Liver (tissue), 9 donors: ENCODE data around the gene BLOC1S2. TPM values are rescaled to one million over a fixed set of nuclear protein-coding genes. Genes with fewer than 3 reads are reported as not detected.

Experiments
- DNase-seq: peaks from one replicate; pipeline ENCODE4 v3.0.0-alpha.2; 2017; ENCODE audit warnings: low spot score
- H3K27ac ChIP-seq, 2 donors: one replicate each; pipeline ENCODE4 v1.7.0; 2013; ENCODE audit warnings: inconsistent platforms in 2 of 2, low read length in 2 of 2, control low read depth in 1 of 2, low read depth in 1 of 2, mild to moderate bottlenecking in 1 of 2
- H3K27me3 ChIP-seq, 4 donors: one replicate each; pipeline versions ENCODE4 v1.6.1 to v1.7.0; 2013; ENCODE audit warnings: low read length in 3 of 4, inconsistent platforms in 1 of 4, mild to moderate bottlenecking in 1 of 4, moderate library complexity in 1 of 4; ENCODE audit not compliant: control insufficient read depth in 4 of 4, insufficient read depth in 4 of 4
- H3K36me3 ChIP-seq, 4 donors: one replicate each; pipeline versions ENCODE4 v1.6.1 to v1.7.0; 2013; ENCODE audit warnings: low read length in 3 of 4, mild to moderate bottlenecking in 3 of 4, low read depth in 1 of 4, moderate library complexity in 1 of 4; ENCODE audit not compliant: control insufficient read depth in 4 of 4, insufficient read depth in 3 of 4
- H3K4me1 ChIP-seq, 4 donors: one replicate each; pipeline versions ENCODE4 v1.6.1 to v1.7.0; 2013; ENCODE audit warnings: low read length in 3 of 4, mild to moderate bottlenecking in 3 of 4, moderate library complexity in 1 of 4; ENCODE audit not compliant: control insufficient read depth in 4 of 4, insufficient read depth in 4 of 4
- H3K4me3 ChIP-seq, 3 donors: one replicate each; pipeline versions ENCODE4 v1.6.1 to v1.7.0; 2013; ENCODE audit warnings: low read length in 3 of 3, control low read depth in 1 of 3, low read depth in 1 of 3, mild to moderate bottlenecking in 1 of 3
- H3K9ac ChIP-seq, 2 donors: one replicate each; pipeline ENCODE4 v1.7.0; 2013; ENCODE audit warnings: low read length in 2 of 2, mild to moderate bottlenecking in 2 of 2, moderate library complexity in 2 of 2, control low read depth in 1 of 2, low read depth in 1 of 2
- H3K9me3 ChIP-seq, 4 donors: one replicate each; pipeline versions ENCODE4 v1.6.1 to v1.7.0; 2013; ENCODE audit warnings: low read length in 3 of 4; ENCODE audit not compliant: control insufficient read depth in 4 of 4
- ATF3 ChIP-seq: IDR thresholded peaks from 2 replicates; pipeline ENCODE4 v1.6.1; 2016; ENCODE audit warnings: antibody characterized with exemption
- CTCF ChIP-seq: fragments of 150-350 bp; IDR thresholded peaks from 2 replicates; pipeline ENCODE4 v1.5.1; 2017; ENCODE audit warnings: improper control_type of control experiment, low read depth, low read length; ENCODE audit not compliant: missing input control
- FOXA1 ChIP-seq: IDR thresholded peaks from 2 replicates; pipeline ENCODE4 v1.6.1; 2016; ENCODE audit warnings: antibody characterized with exemption
- FOXA2 ChIP-seq: IDR thresholded peaks from 2 replicates; pipeline ENCODE4 v1.6.1; 2016; ENCODE audit warnings: antibody characterized with exemption
- HNF4A ChIP-seq, 2 donors: conservative IDR thresholded peaks; 2 replicates each; pipeline ENCODE4 v1.6.1; 2016; ENCODE audit warnings: antibody characterized with exemption in 2 of 2, mild to moderate bottlenecking in 2 of 2
- HNF4G ChIP-seq: IDR thresholded peaks from 2 replicates; pipeline ENCODE4 v1.6.1; 2016; ENCODE audit warnings: antibody characterized with exemption
- JUND ChIP-seq, 2 donors: IDR thresholded peaks; 2 replicates each; pipeline ENCODE4 v1.6.1; 2016; ENCODE audit warnings: antibody characterized with exemption in 2 of 2
- NR2F2 ChIP-seq: IDR thresholded peaks from 2 replicates; pipeline ENCODE4 v1.6.1; 2016; ENCODE audit warnings: antibody characterized with exemption
- RAD21 ChIP-seq, 2 donors: IDR thresholded peaks; 2 replicates each; pipeline ENCODE4 v1.6.1; 2016; ENCODE audit warnings: antibody characterized with exemption in 2 of 2, mild to moderate bottlenecking in 2 of 2
- REST ChIP-seq: IDR thresholded peaks from 2 replicates; pipeline ENCODE4 v1.6.1; 2016; ENCODE audit warnings: antibody characterized with exemption, mild to moderate bottlenecking
- RXRA ChIP-seq, 2 donors: IDR thresholded peaks; 2 replicates each; pipeline ENCODE4 v1.6.1; 2017 to 2018; ENCODE audit warnings: antibody characterized with exemption in 2 of 2, mild to moderate bottlenecking in 1 of 2
- SP1 ChIP-seq: IDR thresholded peaks from 2 replicates; pipeline ENCODE4 v1.6.1; 2018; ENCODE audit warnings: antibody characterized with exemption, mild to moderate bottlenecking
- TAF1 ChIP-seq: conservative IDR thresholded peaks from 2 replicates; pipeline ENCODE4 v1.6.1; 2016; ENCODE audit warnings: antibody characterized with exemption, mild to moderate bottlenecking
- YY1 ChIP-seq: IDR thresholded peaks from 2 replicates; pipeline ENCODE4 v1.6.1; 2016; ENCODE audit warnings: antibody characterized with exemption, mild to moderate bottlenecking
- ZBTB33 ChIP-seq: IDR thresholded peaks from 2 replicates; pipeline ENCODE4 v1.6.1; 2016; ENCODE audit warnings: antibody characterized with exemption
- WGBS: extraction: QIAGEN DNeasy Blood & Tissue Kit; methylation state at CpG from one replicate; pipeline ENCODE4 v1.1.7; 2013; 5-methylcytosine and 5-hydroxymethylcytosine counted together
- polyA plus RNA-seq, 2 donors: library from polyadenylated mRNA; stranded (reverse) in 1 of 2; unstranded in 1 of 2; fragments of 200-250 nt in 1 of 2; fragments of >200 nt in 1 of 2; fragmentation: Nextera tagmentation in 1 of 2; extraction: Ambion mirVana in 1 of 2; gene quantifications; one replicate each; pipeline versions ENCODE4 v1.2.1 to v1.2.3, GENCODE V29; 2013 to 2015
- total RNA-seq, 2 donors: library from RNA; depleted of rRNA; stranded (reverse); fragments of >200 nt; gene quantifications; one replicate each; pipeline ENCODE4 v1.2.3, GENCODE V29; 2014
- donor health status: healthy.
- donor health status: healthy.
- donor health status: healthy.
- donor health status: healthy.
- donor health status: healthy.

Gene BLOC1S2
- total and polyA plus RNA-seq, 4 donors = 10.7 to 25.5 (median 22.0) TPM

- no peak for DNase-seq
- Histone ChIP-seq H3K4me3 (no peak overlapping the region), H3K9ac (no peak overlapping the region), H3K27me3 (no peaks in the 10 kb centered on the region), H3K9me3 (no peaks in the 10 kb centered on the region), H3K27ac (no peak overlapping the region), H3K36me3 (no peaks in the 10 kb centered on the region), H3K4me1 (no peaks in the 10 kb centered on the region)
- TF ChIP-seq TAF1 = no peak
- no peak for TF ChIP-seq HNF4A (conservative IDR thresholded peaks at IDR 0.05)
- no peak for TF ChIP-seq RAD21 (IDR thresholded peaks at IDR 0.05)
- no peak for TF ChIP-seq NR2F2
- no peak for TF ChIP-seq FOXA1
- TF ChIP-seq RXRA (IDR thresholded peaks at IDR 0.05) = no peak
- no peak for TF ChIP-seq SP1
- TF ChIP-seq CTCF = no peak
- no peak for TF ChIP-seq YY1
- no peak for TF ChIP-seq REST
- no peak for TF ChIP-seq FOXA2
- TF ChIP-seq JUND (IDR thresholded peaks at IDR 0.05) = no peak
- TF ChIP-seq ZBTB33 = no peak
- no peak for TF ChIP-seq ATF3
- 75% methylated on average over 4 of the region's 4 CpGs for WGBS
Measured at GRCh38 chr10:100311298-100311697, 24.8 kb upstream of the BLOC1S2 start.

- Histone ChIP-seq H3K27ac (no peak overlapping the region), H3K4me1 (no peaks in the 10 kb centered on the region), H3K4me3 (no peak overlapping the region), H3K27me3 (peaks cover 0 to 2% (median 0%) of the 10 kb centered on the region in 4 donors), H3K36me3 (no peaks in the 10 kb centered on the region), H3K9ac (no peak overlapping the region), H3K9me3 (no peaks in the 10 kb centered on the region)
- WGBS = 94% methylated on average over 3 of the region's 3 CpGs
- no peak for TF ChIP-seq ATF3
- TF ChIP-seq HNF4A (conservative IDR thresholded peaks at IDR 0.05) = no peak
- TF ChIP-seq HNF4G = no peak
- TF ChIP-seq RAD21 (IDR thresholded peaks at IDR 0.05) = no peak
- no peak for TF ChIP-seq SP1
- no peak for DNase-seq
Measured at GRCh38 chr10:100307684-100308083, 21.2 kb upstream of the BLOC1S2 start.
